CD4-positive, alpha-beta T cell treated with Interleukin-17A for 1 hour (primary cell): Measurements from ENCODE around the gene TIMM17A.
"Not testable (repeated sequence)": the region's sequence is repeated elsewhere in the genome, so short reads cannot be mapped to it uniquely, and the experiment has no call there.

Source experiments
- DNase-seq: peaks from one replicate; pipeline ENCODE4 v3.0.0-alpha.2; 2020

Gene TIMM17A

DNA sequence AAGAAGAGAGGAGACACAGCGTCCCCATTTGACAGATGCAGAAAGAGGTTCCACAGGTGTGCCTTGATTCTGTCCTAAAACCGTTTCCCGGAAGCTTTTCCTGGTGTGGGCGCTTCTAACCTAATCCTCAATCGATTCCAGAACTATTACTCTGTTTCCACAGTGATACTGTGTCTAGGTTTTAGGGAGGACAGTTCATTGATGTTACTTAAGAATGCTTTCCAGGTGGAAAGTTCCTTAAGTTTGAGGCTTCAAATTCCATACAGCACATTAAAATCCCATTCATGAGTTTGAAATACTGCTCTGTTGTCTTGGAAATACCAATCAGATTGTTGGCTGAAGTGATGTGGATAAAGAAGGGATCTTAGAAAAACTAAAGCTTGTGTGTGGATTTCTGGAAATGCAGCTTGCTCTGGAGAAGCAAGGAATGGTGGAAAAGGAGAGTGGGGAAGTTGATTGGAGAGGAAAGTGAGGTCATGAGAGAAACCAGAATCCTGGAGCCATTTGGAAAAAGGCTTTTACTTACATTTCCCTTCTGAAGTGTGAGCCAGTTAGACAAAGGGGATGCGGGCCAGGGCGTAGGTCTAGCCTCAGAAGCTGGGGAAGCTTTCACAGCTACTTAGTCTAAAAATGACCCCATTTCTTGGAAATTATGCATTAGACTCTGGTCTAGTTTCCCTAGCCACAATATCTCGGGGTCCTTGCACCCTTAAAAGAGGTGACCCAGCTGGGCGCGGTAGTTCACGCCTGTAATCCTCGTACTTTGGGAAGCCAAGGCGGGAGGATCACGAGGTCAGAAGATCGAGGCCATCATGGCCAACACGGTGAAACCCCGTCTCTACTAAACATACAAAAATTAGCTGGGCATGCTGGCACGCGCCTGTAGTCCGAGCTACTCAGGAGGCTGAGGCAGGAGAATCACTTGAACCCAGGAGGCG is 61.8 kb downstream of the TIMM17A start:
- no peak for DNase-seq

DNA sequence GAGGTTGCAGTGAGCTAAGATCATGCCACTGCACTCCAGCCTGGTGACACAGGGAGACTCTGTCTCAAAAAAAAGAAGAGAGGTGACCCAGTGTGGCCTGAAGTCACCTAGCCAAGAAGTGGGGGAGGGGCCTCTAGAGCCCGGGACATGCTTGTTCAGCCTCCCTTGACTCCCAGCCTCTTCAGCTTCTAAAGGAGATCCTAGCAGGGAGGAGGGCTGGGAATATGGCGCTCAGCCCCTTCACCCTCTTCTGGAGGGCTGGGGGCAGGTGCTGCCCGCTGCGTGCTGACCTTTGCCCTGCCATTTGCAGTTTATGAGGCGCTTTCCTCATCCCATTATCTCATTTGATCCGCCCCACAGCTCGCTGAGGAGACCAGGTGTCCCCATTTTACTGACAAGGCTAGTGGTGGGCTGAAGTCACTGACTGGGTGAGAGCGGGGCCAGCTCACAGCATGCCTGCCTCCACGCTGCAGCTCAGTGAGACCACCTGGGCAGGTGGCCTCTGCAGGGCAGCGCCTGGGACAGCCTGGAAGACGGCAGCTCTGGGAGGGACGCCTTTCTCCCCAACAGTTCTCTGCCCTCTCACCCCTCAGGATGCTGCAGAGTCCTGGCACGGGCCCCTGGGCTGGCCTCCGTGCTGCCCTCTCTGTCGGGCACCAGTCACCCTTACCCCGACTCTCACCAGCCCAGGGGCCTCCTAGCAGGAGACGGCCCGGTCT is 62.6 kb downstream of the TIMM17A start:
- DNase-seq, result no peak

DNA sequence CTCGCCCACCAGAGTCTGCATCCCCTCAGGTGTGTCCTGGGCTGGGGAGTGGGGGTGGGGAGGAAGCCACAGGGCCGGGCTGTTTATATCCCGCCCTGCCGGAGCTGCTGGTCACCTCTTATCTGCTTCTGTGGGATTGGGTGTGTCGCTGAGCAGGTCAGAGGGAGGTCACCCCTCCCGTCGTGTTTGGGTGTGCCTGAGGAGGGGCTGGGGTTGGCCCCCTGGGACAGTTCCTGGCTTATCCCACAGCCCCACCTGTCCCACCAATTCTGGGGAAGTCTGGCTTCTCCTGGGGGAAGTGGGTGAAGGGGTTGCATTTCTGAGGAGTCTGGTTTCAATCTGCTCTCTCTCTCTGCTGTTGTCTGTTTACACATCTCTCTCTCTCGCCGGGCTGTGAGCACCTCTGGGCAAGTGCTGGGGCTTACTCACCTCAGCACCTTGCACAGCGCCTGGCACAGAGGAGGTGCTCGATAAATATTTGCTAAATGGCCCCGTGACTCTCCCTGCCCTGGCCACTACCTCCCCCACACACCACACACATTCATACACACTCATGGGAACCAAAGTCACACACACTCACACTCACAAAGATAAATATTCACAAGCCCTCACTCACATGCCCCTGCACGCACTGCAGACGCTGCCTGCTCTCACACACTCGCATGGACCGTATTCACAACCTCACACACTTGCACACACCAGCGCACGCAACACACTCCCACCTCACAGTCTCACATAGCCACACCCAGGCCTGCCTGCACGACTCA is 63.3 kb downstream of the TIMM17A start:
- DNase-seq, result no peak

DNA sequence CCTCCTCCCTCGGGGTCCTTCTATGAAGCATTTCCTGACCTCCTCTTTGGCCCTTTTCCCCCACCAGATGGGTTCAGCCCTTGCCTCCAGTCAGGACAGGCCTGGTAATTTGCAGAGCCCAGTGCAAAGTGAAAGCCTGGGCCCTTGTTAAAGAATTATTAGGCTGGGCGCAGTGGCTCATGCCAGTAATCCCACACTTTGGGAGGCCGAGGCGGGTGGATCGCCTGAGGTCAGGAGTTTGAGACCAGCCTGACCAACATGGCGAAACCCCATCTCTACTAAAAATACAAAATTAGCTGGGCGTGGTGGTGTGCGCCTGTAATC is 63.9 kb downstream of the TIMM17A start:
- not testable (repeated sequence) for DNase-seq
